ENCODE data around the gene CYP26B1.

GRCh38 chr2:72094701-72095100 lies 53.0 kb downstream of the CYP26B1 start:
- TF ChIP-seq CTCF (IDR thresholded peaks at IDR 0.05 in 4 of 5, conservative IDR thresholded peaks at IDR 0.05 in 1 of 5) (no peak), POLR2A (IDR thresholded peaks at IDR 0.05) (no peak)
